GM20000 (cell line): Measurements from ENCODE around the gene CDH23.

Experiments
- DNase-seq: peaks from one replicate; pipeline ENCODE4 v3.0.0; 2012; ENCODE audit warnings: low spot score
- TF ChIP-seq, protein P1 (sequence below): IDR thresholded peaks from 2 replicates; pipeline ENCODE4 v1.5.1; 2012; ENCODE audit warnings: mild to moderate bottlenecking, control low read depth; ENCODE audit errors: extremely low read depth, missing control alignments

CDH23 gene

DNA sequence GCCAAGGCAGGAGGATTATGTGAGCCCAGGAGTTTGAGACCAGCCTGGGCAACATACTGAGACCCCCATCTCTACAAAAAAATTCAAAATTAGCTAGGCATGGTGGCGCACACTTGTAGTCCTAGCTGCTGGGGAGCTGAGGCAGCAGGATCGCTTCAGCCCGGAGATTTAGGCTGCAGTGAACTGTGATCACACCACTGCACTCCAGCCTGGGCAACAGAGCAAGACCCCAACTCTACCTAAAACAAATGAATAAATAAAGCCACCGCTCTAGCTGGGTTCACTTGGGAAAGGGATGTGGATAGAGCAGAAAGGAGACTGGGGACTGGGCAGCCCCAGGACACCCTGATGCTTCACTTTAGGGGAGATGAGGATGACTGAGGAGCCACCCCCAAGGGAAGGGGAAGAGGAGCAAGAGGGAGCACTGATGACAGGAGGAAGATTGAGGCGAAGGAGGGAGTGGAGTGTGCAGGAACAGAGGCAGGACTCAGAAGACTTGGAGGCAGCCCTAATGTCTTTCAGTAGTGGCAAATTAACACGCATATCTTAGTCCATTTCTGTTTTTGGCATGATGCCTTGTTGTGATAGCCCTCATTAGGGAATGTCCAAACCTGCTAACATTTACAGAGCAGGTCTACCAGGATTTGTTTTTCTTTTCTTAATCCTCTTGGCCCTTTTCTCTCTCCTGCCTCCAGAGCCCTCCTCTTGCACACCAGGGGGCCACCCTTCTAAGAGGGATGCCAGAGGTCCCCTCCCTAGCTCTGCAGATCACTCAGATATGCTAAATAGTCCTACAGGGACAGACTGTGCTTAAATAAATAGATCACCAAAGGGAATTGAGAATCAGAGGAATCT, 234.5 kb downstream of the CDH23 start:
- TF ChIP-seq, protein P1, sequence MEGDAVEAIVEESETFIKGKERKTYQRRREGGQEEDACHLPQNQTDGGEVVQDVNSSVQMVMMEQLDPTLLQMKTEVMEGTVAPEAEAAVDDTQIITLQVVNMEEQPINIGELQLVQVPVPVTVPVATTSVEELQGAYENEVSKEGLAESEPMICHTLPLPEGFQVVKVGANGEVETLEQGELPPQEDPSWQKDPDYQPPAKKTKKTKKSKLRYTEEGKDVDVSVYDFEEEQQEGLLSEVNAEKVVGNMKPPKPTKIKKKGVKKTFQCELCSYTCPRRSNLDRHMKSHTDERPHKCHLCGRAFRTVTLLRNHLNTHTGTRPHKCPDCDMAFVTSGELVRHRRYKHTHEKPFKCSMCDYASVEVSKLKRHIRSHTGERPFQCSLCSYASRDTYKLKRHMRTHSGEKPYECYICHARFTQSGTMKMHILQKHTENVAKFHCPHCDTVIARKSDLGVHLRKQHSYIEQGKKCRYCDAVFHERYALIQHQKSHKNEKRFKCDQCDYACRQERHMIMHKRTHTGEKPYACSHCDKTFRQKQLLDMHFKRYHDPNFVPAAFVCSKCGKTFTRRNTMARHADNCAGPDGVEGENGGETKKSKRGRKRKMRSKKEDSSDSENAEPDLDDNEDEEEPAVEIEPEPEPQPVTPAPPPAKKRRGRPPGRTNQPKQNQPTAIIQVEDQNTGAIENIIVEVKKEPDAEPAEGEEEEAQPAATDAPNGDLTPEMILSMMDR: no peak
- DNase-seq: no peak

DNA sequence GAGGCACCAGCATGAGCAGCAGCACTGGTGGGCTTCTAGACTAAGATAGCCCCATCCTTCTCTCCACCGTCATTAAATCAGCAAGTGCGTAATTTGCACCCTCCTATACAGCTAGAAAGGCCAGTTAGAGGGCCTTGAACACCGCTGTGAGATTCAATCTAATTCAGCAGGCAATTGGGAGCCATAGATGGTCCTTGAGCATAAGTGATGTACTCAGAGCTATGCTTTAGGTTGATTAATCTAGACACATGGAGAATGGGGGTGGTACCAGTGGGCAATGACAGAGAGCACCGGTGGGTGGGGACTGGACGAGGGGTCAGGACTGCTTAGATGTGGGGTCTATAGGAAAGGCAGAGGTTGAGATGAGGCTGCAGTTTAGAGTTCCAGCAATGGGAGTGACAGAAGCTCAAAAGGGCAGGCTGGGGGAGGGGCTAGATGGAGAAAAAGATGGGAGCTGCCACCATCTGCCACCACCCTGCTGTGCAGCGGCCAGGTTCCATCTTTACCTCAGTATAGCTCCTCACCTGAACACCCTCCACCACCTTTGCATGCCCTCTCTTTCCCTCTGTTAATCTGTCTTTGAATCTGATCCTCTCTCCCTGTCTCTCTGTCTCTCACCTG, 235.6 kb downstream of the CDH23 start:
- TF ChIP-seq, protein P1: no peak
- no peak for DNase-seq

- no peak for DNase-seq
- TF ChIP-seq, protein P1: no peak
These were observed 236.3 kb downstream of the CDH23 start for GRCh38 chr10:71632896-71633600.

DNA sequence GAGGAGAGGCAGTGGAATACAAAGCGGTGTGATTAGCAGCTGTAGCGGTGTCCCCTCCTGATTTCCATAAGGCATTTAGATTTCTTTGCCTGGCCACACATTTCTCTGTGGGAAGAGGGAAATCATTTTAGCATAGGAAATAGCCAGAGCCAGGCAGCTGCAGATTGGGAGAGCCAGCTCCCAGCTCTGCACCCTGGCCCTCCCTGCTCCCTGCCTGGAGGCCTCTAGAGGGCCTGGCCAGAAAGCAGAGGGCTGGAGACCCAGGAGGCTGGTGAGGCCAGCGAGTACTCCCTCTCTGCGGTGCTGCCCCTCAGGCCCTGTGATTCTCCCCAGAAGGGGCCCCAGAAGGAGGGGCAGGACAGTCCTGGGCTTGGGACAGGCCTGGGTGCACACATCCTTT, 237.2 kb downstream of the CDH23 start:
- DNase-seq: no peak
- TF ChIP-seq, protein P1: no peak

DNA sequence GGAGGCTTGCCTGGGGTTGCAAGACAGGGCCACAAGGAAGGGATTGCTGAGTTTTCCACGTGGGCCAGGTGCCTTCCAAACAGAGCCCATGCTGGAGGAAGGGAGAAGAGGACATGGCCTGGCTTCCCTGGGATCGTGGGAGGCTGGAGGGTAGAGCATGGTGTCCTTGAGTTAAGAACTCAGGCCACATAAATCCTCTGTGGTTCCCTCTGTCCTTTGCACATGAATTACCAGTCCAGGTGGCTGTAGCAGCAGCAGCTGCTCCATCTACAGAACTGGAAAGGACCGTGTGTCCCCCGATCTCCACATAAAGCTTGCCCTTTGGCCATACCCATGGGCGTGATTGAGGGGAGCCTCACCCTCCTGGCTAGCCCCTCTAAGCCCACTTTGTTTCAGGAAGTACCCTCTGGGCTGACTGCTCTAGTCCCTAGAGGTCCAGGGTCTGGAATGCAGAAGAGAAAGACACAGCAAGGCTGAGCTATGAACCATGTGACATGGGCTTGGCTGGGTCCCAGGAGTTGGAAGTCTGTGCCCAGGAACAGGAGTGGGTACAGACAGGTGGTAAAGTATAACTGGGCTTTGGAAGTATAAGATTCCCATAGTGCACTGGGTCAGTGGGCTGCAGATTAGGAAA, 237.9 kb downstream of the CDH23 start:
- no peak for DNase-seq
- TF ChIP-seq, protein P1: no peak

DNA sequence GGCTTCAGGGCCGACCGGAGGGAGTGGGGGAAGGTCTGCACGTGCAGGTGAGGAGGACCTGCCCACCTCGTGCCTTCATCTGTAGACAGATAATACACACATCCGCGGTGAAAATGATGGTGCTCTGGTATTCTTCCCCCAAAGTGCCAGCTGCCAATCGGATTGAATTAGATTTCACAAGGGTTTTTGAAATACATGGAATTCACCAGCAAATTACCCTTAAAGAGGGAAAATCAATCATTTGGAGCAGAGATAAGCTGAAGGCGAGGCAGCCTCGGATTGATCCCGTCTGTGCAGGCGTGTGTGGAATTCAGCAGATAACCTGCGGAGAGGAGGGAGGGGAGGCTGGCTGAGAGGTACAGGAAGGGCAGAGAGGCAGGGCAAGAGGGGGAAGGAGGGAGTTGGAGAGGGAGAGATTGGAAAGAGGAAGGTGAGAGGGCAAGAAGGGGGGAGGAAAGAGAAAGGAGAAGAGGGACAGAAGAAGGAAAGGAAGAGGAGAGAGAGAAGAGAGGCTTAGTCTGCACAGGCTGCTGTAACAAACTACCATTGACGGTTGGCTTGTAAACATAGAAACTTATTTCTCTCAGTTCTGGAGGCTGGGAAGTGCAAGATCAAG, 238.6 kb downstream of the CDH23 start:
- DNase-seq: no peak
- TF ChIP-seq, protein P1: no peak
